MM.1S (cell line): Measurements from ENCODE around the gene CCDC88C.

Experiments
- DNase-seq: peaks from one replicate; pipeline ENCODE4 v3.0.0-alpha.2; 2015
- H2AFZ ChIP-seq: fragments of 300-600 bp; sonication (generic); 2 replicates; pipeline ENCODE4 v1.6.0; 2016; ENCODE audit warnings: antibody characterized with exemption, low read length
- H3F3A ChIP-seq: fragments of 300-600 bp; sonication (generic); 2 replicates; pipeline ENCODE4 v1.6.1; 2016; ENCODE audit warnings: mild to moderate bottlenecking, antibody characterized with exemption, low read length, moderate library complexity, mixed read lengths; ENCODE audit not compliant: insufficient read depth
- H3K27ac ChIP-seq: fragments of 300-600 bp; sonication (generic); 2 replicates; pipeline ENCODE4 v1.5.1; 2016; ENCODE audit warnings: mild to moderate bottlenecking, low read length
- H3K27me3 ChIP-seq: fragments of 300-600 bp; sonication (generic); replicated peaks from 2 replicates; pipeline ENCODE4 v1.6.0; 2016; ENCODE audit warnings: low read length; ENCODE audit not compliant: insufficient read depth
- H3K36me3 ChIP-seq: fragments of 300-600 bp; sonication (generic); replicated peaks from 2 replicates; pipeline ENCODE4 v1.6.1; 2016; ENCODE audit warnings: mild to moderate bottlenecking, low read length, mixed read lengths; ENCODE audit not compliant: insufficient read depth
- H3K4me1 ChIP-seq: fragments of 300-600 bp; sonication (generic); 2 replicates; pipeline ENCODE4 v1.6.1; 2016; ENCODE audit warnings: low read length, mixed read lengths
- H3K4me2 ChIP-seq: fragments of 300-600 bp; sonication (generic); 2 replicates; pipeline ENCODE4 v1.6.0; 2016; ENCODE audit warnings: low read depth, low read length
- H3K4me3 ChIP-seq: fragments of 300-600 bp; sonication (generic); 2 replicates; pipeline ENCODE4 v1.5.1; 2016; ENCODE audit warnings: low read length, mixed read lengths
- H3K79me2 ChIP-seq: fragments of 300-600 bp; sonication (generic); 2 replicates; pipeline ENCODE4 v1.6.1; 2016; ENCODE audit warnings: mixed run types, low read length, mixed read lengths
- H3K9ac ChIP-seq: fragments of 300-600 bp; sonication (generic); 2 replicates; pipeline ENCODE4 v1.6.1; 2016; ENCODE audit warnings: low read length, mixed read lengths
- H3K9me2 ChIP-seq: fragments of 300-600 bp; sonication (generic); replicated peaks from 2 replicates; pipeline ENCODE4 v1.6.1; 2016; ENCODE audit warnings: mild to moderate bottlenecking, low read length, mixed read lengths; ENCODE audit not compliant: insufficient read depth
- H3K9me3 ChIP-seq: fragments of 300-600 bp; sonication (generic); replicated peaks from 2 replicates; pipeline ENCODE4 v1.6.1; 2016; ENCODE audit warnings: mild to moderate bottlenecking, low read length, mixed read lengths; ENCODE audit not compliant: insufficient read depth
- H4K20me1 ChIP-seq: fragments of 300-600 bp; sonication (generic); 2 replicates; pipeline ENCODE4 v1.6.1; 2016; ENCODE audit warnings: mild to moderate bottlenecking, low read length, moderate library complexity, mixed read lengths; ENCODE audit not compliant: insufficient read depth
- EZH2 ChIP-seq: fragments of 300-600 bp; sonication (generic); optimal IDR thresholded peaks from 2 replicates; pipeline ENCODE3; 2017; ENCODE audit warnings: low read depth, mild to moderate bottlenecking, antibody characterized with exemption, low read length, mixed read lengths
- EZH2phosphoT487 ChIP-seq: fragments of 300-600 bp; sonication (generic); IDR thresholded peaks from 2 replicates; pipeline ENCODE4 v1.6.1; 2018; ENCODE audit warnings: antibody characterized with exemption, low read length
- TF ChIP-seq, protein P1 (sequence below): fragments of 300-600 bp; sonication (generic); IDR thresholded peaks from 2 replicates; pipeline ENCODE4 v1.5.1; 2016; ENCODE audit warnings: antibody characterized with exemption, low read length, mixed read lengths

Gene CCDC88C

GRCh38 chr14:91364524-91365270, 52.9 kb downstream of the CCDC88C start:
- H3F3A ChIP-seq: peaks cover 55% of the 10 kb centered on the region
- peaks cover 93% of the 10 kb centered on the region for H3K79me2 ChIP-seq
- H3K9me2 ChIP-seq: no peaks in the 10 kb centered on the region
- peak overlapping the region; percentile 63 for H3K4me2 ChIP-seq
- H3K4me3 ChIP-seq: no peak overlapping the region
- H3K4me1 ChIP-seq: peaks cover 65% of the 10 kb centered on the region
- no peaks in the 10 kb centered on the region for H3K9me3 ChIP-seq
- no peaks in the 10 kb centered on the region for H3K27me3 ChIP-seq
- peak; percentile 10 for DNase-seq
- no peaks in the 10 kb centered on the region for H4K20me1 ChIP-seq
- H3K9ac ChIP-seq: peak overlapping the region; percentile 86
- TF ChIP-seq EZH2phosphoT487: no peak
- no peak for TF ChIP-seq EZH2
- TF ChIP-seq, protein P1, sequence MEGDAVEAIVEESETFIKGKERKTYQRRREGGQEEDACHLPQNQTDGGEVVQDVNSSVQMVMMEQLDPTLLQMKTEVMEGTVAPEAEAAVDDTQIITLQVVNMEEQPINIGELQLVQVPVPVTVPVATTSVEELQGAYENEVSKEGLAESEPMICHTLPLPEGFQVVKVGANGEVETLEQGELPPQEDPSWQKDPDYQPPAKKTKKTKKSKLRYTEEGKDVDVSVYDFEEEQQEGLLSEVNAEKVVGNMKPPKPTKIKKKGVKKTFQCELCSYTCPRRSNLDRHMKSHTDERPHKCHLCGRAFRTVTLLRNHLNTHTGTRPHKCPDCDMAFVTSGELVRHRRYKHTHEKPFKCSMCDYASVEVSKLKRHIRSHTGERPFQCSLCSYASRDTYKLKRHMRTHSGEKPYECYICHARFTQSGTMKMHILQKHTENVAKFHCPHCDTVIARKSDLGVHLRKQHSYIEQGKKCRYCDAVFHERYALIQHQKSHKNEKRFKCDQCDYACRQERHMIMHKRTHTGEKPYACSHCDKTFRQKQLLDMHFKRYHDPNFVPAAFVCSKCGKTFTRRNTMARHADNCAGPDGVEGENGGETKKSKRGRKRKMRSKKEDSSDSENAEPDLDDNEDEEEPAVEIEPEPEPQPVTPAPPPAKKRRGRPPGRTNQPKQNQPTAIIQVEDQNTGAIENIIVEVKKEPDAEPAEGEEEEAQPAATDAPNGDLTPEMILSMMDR: no peak
- H2AFZ ChIP-seq: no peak overlapping the region
- H3K36me3 ChIP-seq: no peaks in the 10 kb centered on the region
- peak overlapping the region; percentile 100 for H3K27ac ChIP-seq

DNA sequence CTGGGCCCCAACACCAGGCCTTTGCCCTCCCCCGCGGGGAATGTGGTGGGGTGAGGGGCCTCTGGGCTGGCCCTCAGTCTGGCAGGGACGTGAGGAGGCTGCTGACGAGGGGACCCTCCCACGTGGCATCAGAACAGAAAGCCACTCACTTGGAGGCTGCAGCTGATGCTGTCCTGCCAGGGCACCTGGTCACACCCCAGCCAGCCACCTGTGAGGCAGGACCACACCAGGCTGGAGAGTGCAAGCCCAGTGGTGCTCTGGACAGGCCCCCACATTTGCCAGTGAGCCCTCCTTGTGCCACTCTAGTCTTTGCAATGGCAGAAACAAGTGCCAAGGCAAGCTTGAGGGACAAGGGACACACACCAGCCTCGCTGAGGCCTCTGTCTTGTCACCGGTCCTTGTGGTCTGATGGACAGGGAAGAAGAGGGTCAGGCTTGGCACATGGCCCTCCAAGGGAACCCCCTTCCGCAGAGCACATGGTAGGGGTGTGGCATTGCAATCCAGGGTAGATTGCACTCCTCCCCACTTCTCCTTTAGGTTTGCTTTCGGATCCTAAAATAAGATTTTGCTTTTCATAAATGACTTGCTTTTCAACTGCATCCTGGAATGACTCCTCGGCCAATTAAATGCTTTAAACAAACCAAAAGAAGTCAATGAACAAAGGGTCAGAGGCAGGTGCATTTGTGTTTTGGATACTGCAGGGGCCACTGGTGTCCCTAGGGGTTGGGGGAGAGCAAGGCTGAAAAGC, 53.7 kb downstream of the CCDC88C start:
- H3F3A ChIP-seq: peaks cover 52% of the 10 kb centered on the region
- DNase-seq: peak; percentile 52
- peak overlapping the region; percentile 86 for H3K9ac ChIP-seq
- H3K4me1 ChIP-seq: peaks cover 62% of the 10 kb centered on the region
- no peaks in the 10 kb centered on the region for H3K27me3 ChIP-seq
- no peak for TF ChIP-seq EZH2phosphoT487
- TF ChIP-seq, protein P1: peak; percentile 13; the same call in 1 of the 2 replicates
- TF ChIP-seq EZH2: no peak
- no peak overlapping the region for H2AFZ ChIP-seq
- peak overlapping the region; percentile 63 for H3K4me2 ChIP-seq
- H4K20me1 ChIP-seq: no peaks in the 10 kb centered on the region
- peak overlapping the region; percentile 100 for H3K27ac ChIP-seq
- H3K4me3 ChIP-seq: no peak overlapping the region; the same call in 1 of the 2 replicates
- H3K79me2 ChIP-seq: peaks cover 93% of the 10 kb centered on the region
- H3K9me2 ChIP-seq: no peaks in the 10 kb centered on the region
- no peaks in the 10 kb centered on the region for H3K36me3 ChIP-seq
- no peaks in the 10 kb centered on the region for H3K9me3 ChIP-seq

DNA sequence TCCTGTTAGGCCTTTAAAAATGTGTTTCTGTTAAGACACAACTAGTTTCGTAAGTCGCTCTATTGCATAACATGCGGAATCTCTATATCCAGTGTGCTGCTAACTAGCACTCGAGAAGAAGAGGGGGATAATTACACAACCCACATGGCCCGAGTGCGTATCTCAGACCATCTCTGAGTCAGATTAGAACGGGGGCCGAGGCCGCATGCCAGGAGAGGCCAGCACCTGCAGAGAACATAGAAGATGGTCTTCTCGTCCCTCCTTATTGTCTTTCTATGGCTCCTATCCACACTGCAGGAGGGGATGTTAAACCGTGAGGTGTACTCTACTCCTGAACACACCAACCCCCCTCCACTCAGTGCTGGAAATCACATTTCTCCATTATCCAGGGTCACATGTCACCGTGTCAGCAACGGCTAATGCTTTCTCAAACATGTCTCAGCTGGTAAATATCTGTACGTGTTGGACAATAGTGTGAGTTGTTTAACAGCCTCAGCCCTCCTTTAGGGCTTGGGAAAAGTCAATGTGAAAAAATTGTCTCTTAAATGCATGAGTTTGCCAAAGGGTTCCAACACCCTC, 56.3 kb downstream of the CCDC88C start:
- Histone ChIP-seq H3K4me1 (peaks cover 60% of the 10 kb centered on the region), H4K20me1 (no peaks in the 10 kb centered on the region), H3K4me2 (no peak overlapping the region), H3K36me3 (no peaks in the 10 kb centered on the region), H3K9ac (no peak overlapping the region), H3F3A (peaks cover 47% of the 10 kb centered on the region), H3K27ac (no peak overlapping the region), H3K9me3 (no peaks in the 10 kb centered on the region), H3K79me2 (peaks cover 100% of the 10 kb centered on the region), H3K27me3 (no peaks in the 10 kb centered on the region), H3K9me2 (no peaks in the 10 kb centered on the region), H2AFZ (no peak overlapping the region), H3K4me3 (no peak overlapping the region)
- DNase-seq: no peak
- TF ChIP-seq, protein P1: no peak
- TF ChIP-seq EZH2: no peak
